Measurements from ENCODE around the gene SERTAD1.

- TF ChIP-seq CTCF (IDR thresholded peaks at IDR 0.05): no peak
- TF ChIP-seq POLR2A (IDR thresholded peaks at IDR 0.05): no peak
These were observed 32.8 kb upstream of the SERTAD1 start for GRCh38 chr19:40458597-40458974.
